GM12878 (cell line): Measurements from ENCODE around the gene CCDC74A. TPM values are rescaled to one million over a fixed set of nuclear protein-coding genes. Genes with fewer than 3 reads are reported as not detected.
A peak's percentile ranks its signal among the peaks of the same experiment; 100 is the strongest.

Experiments used
- microRNA-seq: library from miRNA; unstranded; fragments of <30 nt; microRNA quantifications from one replicate; pipeline ENCODE4, GENCODE V29; 2018
- polyA plus RNA-seq, 11 experiments: library from polyadenylated mRNA; depleted of rRNA in 4 of 11; unstranded in 6 of 11; stranded (reverse) in 5 of 11; fragments of >200 nt; fragmentation: Nextera tagmentation in 4 of 11; fragmentation: Illumina TruSeq in 1 of 11; extraction: Ambion mirVana in 4 of 11; extraction: Trizol in 1 of 11; gene quantifications; 1 replicate in 1 of 11; 2 replicates in 10 of 11; pipeline versions ENCODE4 v1.2.1 to v1.2.3, GENCODE V29; 2011 to 2016; ENCODE audit warnings: inconsistent platforms in 2 of 11, missing spikeins in 2 of 11, low read depth in 1 of 11
- total RNA-seq, 4 experiments: library from RNA; depleted of rRNA in 3 of 4; stranded (reverse); fragments of >200 nt in 3 of 4; fragmentation: Illumina TruSeq in 1 of 4; extraction: Trizol in 1 of 4; gene quantifications; 2 replicates each; pipeline versions ENCODE4 v1.2.1 to v1.2.3, GENCODE V29; 2013 to 2021
- TF ChIP-seq, protein P1 (sequence below), 3 experiments: IDR thresholded peaks in 2 of 3; conservative IDR thresholded peaks in 1 of 3; 2 replicates each; pipeline ENCODE4 v1.5.1; 2011; ENCODE audit warnings: low read depth in 3 of 3, low read length in 3 of 3, mild to moderate bottlenecking in 3 of 3, control low read depth in 2 of 3, moderate library complexity in 2 of 3, inconsistent platforms in 1 of 3, mixed read lengths in 1 of 3; ENCODE audit not compliant: control insufficient read depth in 2 of 3, insufficient read depth in 1 of 3; ENCODE audit errors: extremely low read depth in 1 of 3

The CCDC74A gene
- total and polyA plus RNA-seq, 10 of the 15 experiments (the other 5 are each of a cell fraction or from before 2014, with no cell fraction given), result 14.3 to 133 (median 64.2) TPM

DNA sequence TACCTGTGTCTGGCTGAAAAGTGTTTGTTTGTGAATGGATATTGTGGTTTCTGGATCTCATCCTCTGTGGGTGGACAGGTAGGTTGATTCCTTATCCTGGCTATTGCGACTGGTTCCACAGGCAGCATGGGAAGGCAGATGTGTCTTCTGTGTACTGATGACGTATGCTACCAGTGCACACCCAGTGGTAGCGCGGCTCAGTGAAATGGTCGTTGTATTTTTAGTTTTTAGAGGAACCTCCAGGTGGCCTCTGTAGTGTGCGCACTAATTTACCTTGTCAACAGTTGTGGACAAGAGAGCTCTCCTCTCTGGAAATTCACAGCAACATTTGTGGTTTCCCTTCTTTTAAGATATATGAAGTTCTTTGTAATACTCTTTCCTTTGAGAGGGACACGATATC lies 52.5 kb downstream of the CCDC74A start (continued):
- TF ChIP-seq, protein P1, sequence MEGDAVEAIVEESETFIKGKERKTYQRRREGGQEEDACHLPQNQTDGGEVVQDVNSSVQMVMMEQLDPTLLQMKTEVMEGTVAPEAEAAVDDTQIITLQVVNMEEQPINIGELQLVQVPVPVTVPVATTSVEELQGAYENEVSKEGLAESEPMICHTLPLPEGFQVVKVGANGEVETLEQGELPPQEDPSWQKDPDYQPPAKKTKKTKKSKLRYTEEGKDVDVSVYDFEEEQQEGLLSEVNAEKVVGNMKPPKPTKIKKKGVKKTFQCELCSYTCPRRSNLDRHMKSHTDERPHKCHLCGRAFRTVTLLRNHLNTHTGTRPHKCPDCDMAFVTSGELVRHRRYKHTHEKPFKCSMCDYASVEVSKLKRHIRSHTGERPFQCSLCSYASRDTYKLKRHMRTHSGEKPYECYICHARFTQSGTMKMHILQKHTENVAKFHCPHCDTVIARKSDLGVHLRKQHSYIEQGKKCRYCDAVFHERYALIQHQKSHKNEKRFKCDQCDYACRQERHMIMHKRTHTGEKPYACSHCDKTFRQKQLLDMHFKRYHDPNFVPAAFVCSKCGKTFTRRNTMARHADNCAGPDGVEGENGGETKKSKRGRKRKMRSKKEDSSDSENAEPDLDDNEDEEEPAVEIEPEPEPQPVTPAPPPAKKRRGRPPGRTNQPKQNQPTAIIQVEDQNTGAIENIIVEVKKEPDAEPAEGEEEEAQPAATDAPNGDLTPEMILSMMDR (IDR thresholded peaks at IDR 0.05 in 2 of 3, conservative IDR thresholded peaks at IDR 0.05 in 1 of 3; ENCODE audit: control insufficient read depth in 2 of 3, extremely low read depth in 1 of 3, insufficient read depth in 1 of 3, low read depth in 3 of 3, low read length in 3 of 3), result 0 out of 6 replicates have a peak, but pooled peaks of 1 of the 3 experiments have one; percentile 2

Small RNAs within 50 kb of the gene (microRNA-seq; reads per million reads assigned to microRNA genes)
- gene MIR4784, result not detected

Other genes starting within 250 kb of the CCDC74A start
- not detected in 2 replicates for gene RAB6D, start 163.7 kb upstream of the CCDC74A start, total RNA-seq (2014; rRNA removed)
- not detected in 2 replicates for gene RAB6D, start 163.7 kb upstream of the CCDC74A start, total RNA-seq (2014; rRNA removed; fragmentation: Illumina TruSeq; extraction: Trizol)
- gene RAB6D, start 163.7 kb upstream of the CCDC74A start, total RNA-seq (2021), result not detected in 2 replicates
- 0.03 and 0.04 TPM in 2 replicates for gene RAB6D, start 163.7 kb upstream of the CCDC74A start, polyA plus RNA-seq (2011; rRNA removed)
- gene RAB6D, start 163.7 kb upstream of the CCDC74A start, polyA plus RNA-seq (2014; fragmentation: Illumina TruSeq; extraction: Trizol), result 0.03 TPM in 1 of 2 replicates, not detected in the other
- gene RAB6D, start 163.7 kb upstream of the CCDC74A start, polyA plus RNA-seq (2014; fragmentation: Nextera tagmentation; extraction: Ambion mirVana), result not detected
- not detected in 2 replicates for gene RAB6D, start 163.7 kb upstream of the CCDC74A start, polyA plus RNA-seq (2014; rRNA removed)
- under 1 TPM; 0.08 to 0.11 TPM for gene RAB6D, start 163.7 kb upstream of the CCDC74A start, polyA plus RNA-seq (2016; fragmentation: Nextera tagmentation; extraction: Ambion mirVana)
- not detected in 2 replicates for gene TUBA3D, start 51.8 kb upstream of the CCDC74A start, total RNA-seq (2014; rRNA removed)
- not detected in 2 replicates for gene TUBA3D, start 51.8 kb upstream of the CCDC74A start, total RNA-seq (2014; rRNA removed; fragmentation: Illumina TruSeq; extraction: Trizol)
- gene TUBA3D, start 51.8 kb upstream of the CCDC74A start, total RNA-seq (2021), result not detected in 2 replicates
- not detected in 2 replicates for gene TUBA3D, start 51.8 kb upstream of the CCDC74A start, polyA plus RNA-seq (2011; rRNA removed)
- not detected in 2 replicates for gene TUBA3D, start 51.8 kb upstream of the CCDC74A start, polyA plus RNA-seq (2014; fragmentation: Illumina TruSeq; extraction: Trizol)
- under 1 TPM; 0.04 to 0.08 TPM for gene TUBA3D, start 51.8 kb upstream of the CCDC74A start, polyA plus RNA-seq (2014; fragmentation: Nextera tagmentation; extraction: Ambion mirVana)
- gene TUBA3D, start 51.8 kb upstream of the CCDC74A start, polyA plus RNA-seq (2014; rRNA removed), result not detected in 2 replicates
- gene TUBA3D, start 51.8 kb upstream of the CCDC74A start, polyA plus RNA-seq (2016; fragmentation: Nextera tagmentation; extraction: Ambion mirVana), result under 1 TPM; 0.33 to 0.37 TPM
- gene MZT2A, start 35.5 kb upstream of the CCDC74A start, total RNA-seq (2014; rRNA removed), result 294 and 325 TPM in 2 replicates
- gene MZT2A, start 35.5 kb upstream of the CCDC74A start, total RNA-seq (2014; rRNA removed; fragmentation: Illumina TruSeq; extraction: Trizol), result 41.5 and 56.6 TPM in 2 replicates
- 263 and 267 TPM in 2 replicates for gene MZT2A, start 35.5 kb upstream of the CCDC74A start, total RNA-seq (2021)
- 66.4 and 116 TPM in 2 replicates for gene MZT2A, start 35.5 kb upstream of the CCDC74A start, polyA plus RNA-seq (2011; rRNA removed)
- gene MZT2A, start 35.5 kb upstream of the CCDC74A start, polyA plus RNA-seq (2014; fragmentation: Illumina TruSeq; extraction: Trizol), result 4.8 and 15.6 TPM in 2 replicates
- gene MZT2A, start 35.5 kb upstream of the CCDC74A start, polyA plus RNA-seq (2014; fragmentation: Nextera tagmentation; extraction: Ambion mirVana), result 10 to 100 TPM in 1 of 2 experiments, 1 to 10 TPM in 1; 6.3 to 23.7 TPM
- 281 and 354 TPM in 2 replicates for gene MZT2A, start 35.5 kb upstream of the CCDC74A start, polyA plus RNA-seq (2014; rRNA removed)
- gene MZT2A, start 35.5 kb upstream of the CCDC74A start, polyA plus RNA-seq (2016; fragmentation: Nextera tagmentation; extraction: Ambion mirVana), result 100 to 1,000 TPM; 186 to 231 TPM